Trophoblast cell (in vitro differentiated cells and primary cell): ENCODE results near the gene RCN1.
A peak's percentile ranks its signal among the peaks of the same experiment; 100 is the strongest.

Source experiments
- DNase-seq, 2 donors: peaks; one replicate each; pipeline ENCODE4 v3.0.0-alpha.2; 2016
- H2AFZ ChIP-seq: 2 replicates; pipeline ENCODE4 v1.6.1; 2013; ENCODE audit warnings: low read length, moderate library complexity, mild to moderate bottlenecking; ENCODE audit not compliant: insufficient read depth, poor library complexity
- H2AK5ac ChIP-seq: 2 replicates; pipeline ENCODE4 v1.6.1; 2013; ENCODE audit warnings: mild to moderate bottlenecking, low read length
- H2BK120ac ChIP-seq: 2 replicates; pipeline ENCODE4 v1.6.1; 2013; ENCODE audit warnings: low read length, mild to moderate bottlenecking, moderate library complexity; ENCODE audit not compliant: insufficient read depth, poor library complexity
- H2BK12ac ChIP-seq: 2 replicates; pipeline ENCODE4 v1.6.1; 2013; ENCODE audit warnings: mild to moderate bottlenecking, low read length, moderate library complexity
- H2BK5ac ChIP-seq: 2 replicates; pipeline ENCODE4 v1.6.1; 2013; ENCODE audit warnings: low read length, low read depth, moderate library complexity, mild to moderate bottlenecking; ENCODE audit not compliant: poor library complexity
- H3K14ac ChIP-seq: 2 replicates; pipeline ENCODE4 v1.6.1; 2013; ENCODE audit warnings: mild to moderate bottlenecking, low read length
- H3K18ac ChIP-seq: 2 replicates; pipeline ENCODE4 v1.6.1; 2013; ENCODE audit warnings: mild to moderate bottlenecking, low read length
- H3K23ac ChIP-seq: 2 replicates; pipeline ENCODE4 v1.6.1; 2013; ENCODE audit warnings: low read length
- H3K27ac ChIP-seq: 2 replicates; pipeline ENCODE4 v1.5.1; 2013; ENCODE audit warnings: low read depth, mild to moderate bottlenecking, inconsistent platforms, low read length, moderate library complexity
- H3K27me3 ChIP-seq: 2 replicates; pipeline ENCODE4 v1.6.1; 2013; ENCODE audit warnings: inconsistent platforms, mild to moderate bottlenecking, low read length, moderate library complexity; ENCODE audit not compliant: insufficient read depth
- H3K36me3 ChIP-seq, 2 experiments: 1 replicate in 1 of 2; 2 replicates in 1 of 2; pipeline ENCODE4 v1.6.1; 2013; ENCODE audit warnings: low read length in 2 of 2, mild to moderate bottlenecking in 2 of 2, moderate library complexity in 1 of 2; ENCODE audit not compliant: insufficient read depth in 2 of 2, control insufficient read depth in 1 of 2
- H3K4ac ChIP-seq: 2 replicates; pipeline ENCODE4 v1.6.1; 2013; ENCODE audit warnings: low read depth, mild to moderate bottlenecking, low read length, moderate library complexity
- H3K4me1 ChIP-seq, 2 experiments: 1 replicate in 1 of 2; 2 replicates in 1 of 2; pipeline ENCODE4 v1.6.1; 2013; ENCODE audit warnings: low read length in 2 of 2, mild to moderate bottlenecking in 2 of 2, moderate library complexity in 1 of 2; ENCODE audit not compliant: insufficient read depth in 2 of 2, control insufficient read depth in 1 of 2
- H3K4me2 ChIP-seq: 2 replicates; pipeline ENCODE4 v1.6.1; 2013; ENCODE audit warnings: inconsistent platforms, mild to moderate bottlenecking, low read length, moderate library complexity
- H3K4me3 ChIP-seq: 2 replicates; pipeline ENCODE4 v1.5.1; 2013; ENCODE audit warnings: mild to moderate bottlenecking, low read depth, low read length, inconsistent platforms
- H3K79me1 ChIP-seq: one replicate; pipeline ENCODE4 v1.6.1; 2013; ENCODE audit warnings: low read length
- H3K79me2 ChIP-seq: 2 replicates; pipeline ENCODE4 v1.6.1; 2013; ENCODE audit warnings: low read length, mild to moderate bottlenecking; ENCODE audit not compliant: control insufficient read depth, insufficient read depth, poor library complexity
- H3K9ac ChIP-seq: 2 replicates; pipeline ENCODE4 v1.6.1; 2013; ENCODE audit warnings: mild to moderate bottlenecking, low read length
- H3K9me3 ChIP-seq: 2 replicates; pipeline ENCODE4 v1.6.1; 2013; ENCODE audit warnings: low read depth, mild to moderate bottlenecking, control low read depth, inconsistent platforms, low read length; ENCODE audit not compliant: insufficient read depth
- H4K12ac ChIP-seq: 2 replicates; pipeline ENCODE4 v1.6.1; 2013; ENCODE audit warnings: low read depth, mild to moderate bottlenecking, low read length, moderate library complexity
- H4K8ac ChIP-seq: 2 replicates; pipeline ENCODE4 v1.6.1; 2013; ENCODE audit warnings: low read depth, mild to moderate bottlenecking, low read length, moderate library complexity
- H4K91ac ChIP-seq: one replicate; pipeline ENCODE4 v1.6.1; 2013; ENCODE audit warnings: low read depth, mild to moderate bottlenecking, low read length, moderate library complexity
- WGBS: extraction: QIAGEN DNeasy Blood & Tissue Kit; methylation state at CpG from one replicate; pipeline ENCODE4 v1.1.7; 2013; ENCODE audit warnings: missing lambda C conversion rate; ENCODE audit not compliant: insufficient read length, insufficient coverage; ENCODE audit errors: extremely low coverage; 5-methylcytosine and 5-hydroxymethylcytosine counted together

RCN1 gene

DNA sequence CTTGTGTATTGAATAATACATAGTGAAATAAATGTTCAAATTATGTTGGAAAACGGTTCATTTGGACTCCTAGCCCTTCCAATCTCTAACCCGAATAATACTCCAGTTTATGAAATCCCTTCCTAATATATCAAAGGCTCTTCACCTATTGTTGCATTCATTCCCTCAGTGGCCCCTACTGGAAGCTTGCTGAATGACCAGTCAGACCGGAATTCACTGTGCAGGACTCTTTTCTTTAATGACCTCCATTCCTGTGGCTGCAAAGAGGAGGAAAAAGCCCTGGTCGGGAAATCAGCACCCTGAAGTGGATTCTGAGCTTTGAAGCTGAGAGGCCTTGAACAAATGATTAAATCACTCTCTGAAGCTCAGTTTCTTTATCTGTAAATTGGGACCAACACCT lies 19.1 kb upstream of the RCN1 start:
- Histone ChIP-seq H3K4me3 (no peak overlapping the region), H3K36me3 (no peaks in the 10 kb centered on the region), H4K8ac (no peak overlapping the region), H3K14ac (no peak overlapping the region), H2AK5ac (no peak overlapping the region), H2BK5ac (no peak overlapping the region), H2BK120ac (no peak overlapping the region), H2AFZ (no peak overlapping the region), H3K27ac (no peak overlapping the region), H4K12ac (no peak overlapping the region), H4K91ac (no peak overlapping the region), H3K27me3 (no peaks in the 10 kb centered on the region), H3K18ac (no peak overlapping the region), H3K9me3 (no peaks in the 10 kb centered on the region), H3K79me1 (peaks cover 2% of the 10 kb centered on the region), H3K4ac (no peak overlapping the region), H3K4me1 (peaks cover 4 to 16% of the 10 kb centered on the region in 2 experiments), H3K23ac (no peak overlapping the region), H3K79me2 (no peaks in the 10 kb centered on the region), H3K4me2 (no peak overlapping the region), H3K9ac (no peak overlapping the region), H2BK12ac (no peak overlapping the region)
- no CpG with 5 or more reads among the region's 4 CpGs for WGBS
- DNase-seq = peak; percentile 64 to 85

- Histone ChIP-seq H3K4me2 (no peak overlapping the region), H3K4me3 (no peak overlapping the region), H3K79me2 (no peaks in the 10 kb centered on the region), H3K18ac (no peak overlapping the region), H4K91ac (no peak overlapping the region), H2BK120ac (no peak overlapping the region), H4K12ac (no peak overlapping the region), H2BK12ac (no peak overlapping the region), H3K27ac (no peak overlapping the region), H3K23ac (no peak overlapping the region), H2BK5ac (no peak overlapping the region), H3K36me3 (no peaks in the 10 kb centered on the region), H2AFZ (no peak overlapping the region), H3K9ac (no peak overlapping the region), H4K8ac (no peak overlapping the region), H3K9me3 (no peaks in the 10 kb centered on the region), H2AK5ac (no peak overlapping the region), H3K79me1 (peaks cover 2% of the 10 kb centered on the region), H3K27me3 (no peaks in the 10 kb centered on the region), H3K14ac (no peak overlapping the region), H3K4me1 (peaks cover 4 to 16% of the 10 kb centered on the region in 2 experiments), H3K4ac (no peak overlapping the region)
- no peak for DNase-seq
- no CpG with 5 or more reads among the region's 12 CpGs for WGBS
Measured at GRCh38 chr11:32072872-32073643, 17.8 kb upstream of the RCN1 start.

- H3K4ac ChIP-seq = no peak overlapping the region
- H3K79me1 ChIP-seq = peaks cover 2% of the 10 kb centered on the region
- no peaks in the 10 kb centered on the region for H3K9me3 ChIP-seq
- H3K23ac ChIP-seq = no peak overlapping the region
- no peak overlapping the region for H3K14ac ChIP-seq
- H2BK12ac ChIP-seq = no peak overlapping the region
- no peak overlapping the region for H2BK5ac ChIP-seq
- no peak overlapping the region for H2AK5ac ChIP-seq
- no peak overlapping the region for H4K8ac ChIP-seq
- WGBS = no CpG with 5 or more reads among the region's 1 CpG
- no peaks in the 10 kb centered on the region for H3K79me2 ChIP-seq
- H2AFZ ChIP-seq = no peak overlapping the region
- H4K12ac ChIP-seq = no peak overlapping the region
- H3K4me2 ChIP-seq = no peak overlapping the region
- H3K36me3 ChIP-seq = no peaks in the 10 kb centered on the region
- H3K9ac ChIP-seq = no peak overlapping the region
- no peaks in the 10 kb centered on the region for H3K27me3 ChIP-seq
- no peak overlapping the region for H3K18ac ChIP-seq
- H2BK120ac ChIP-seq = no peak overlapping the region
- H3K27ac ChIP-seq = no peak overlapping the region
- H3K4me3 ChIP-seq = no peak overlapping the region
- no peak for DNase-seq
- H4K91ac ChIP-seq = no peak overlapping the region
- peaks cover 4 to 15% of the 10 kb centered on the region in 2 experiments for H3K4me1 ChIP-seq
Measured at GRCh38 chr11:32073644-32074026, 17.2 kb upstream of the RCN1 start.

DNA sequence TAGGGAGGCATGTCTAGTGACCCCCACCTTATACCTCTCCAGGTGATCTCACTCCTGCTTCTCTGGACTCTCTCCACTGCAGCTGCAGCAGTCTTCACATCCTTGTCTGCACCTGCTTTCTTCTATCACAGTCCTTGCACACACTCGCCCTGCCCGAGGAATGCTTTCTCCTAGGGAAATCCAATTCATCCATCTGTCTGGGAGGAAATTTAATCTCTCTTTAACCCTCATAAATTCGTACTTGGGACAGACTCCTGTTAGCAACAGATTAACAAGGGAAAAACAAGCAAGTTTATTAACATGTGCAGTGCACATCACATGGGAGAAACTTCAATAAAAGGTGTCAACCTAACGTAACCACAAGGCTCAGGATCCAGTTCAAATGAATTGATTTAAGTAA lies 11.3 kb upstream of the RCN1 start:
- WGBS = no CpG with 5 or more reads among the region's 4 CpGs
- no peak overlapping the region for H4K12ac ChIP-seq

More for the DNA sequence above, 11.3 kb upstream of the RCN1 start:
- Histone ChIP-seq H3K4me1 (no peaks in the 10 kb centered on the region), H3K14ac (no peak overlapping the region), H3K9me3 (peaks cover 2% of the 10 kb centered on the region), H2AK5ac (no peak overlapping the region), H3K23ac (no peak overlapping the region), H3K18ac (no peak overlapping the region), H2AFZ (no peak overlapping the region), H3K4ac (no peak overlapping the region), H3K79me1 (no peaks in the 10 kb centered on the region), H3K79me2 (no peaks in the 10 kb centered on the region), H2BK120ac (no peak overlapping the region), H3K27ac (no peak overlapping the region), H3K9ac (no peak overlapping the region), H2BK12ac (no peak overlapping the region), H4K91ac (no peak overlapping the region), H3K36me3 (no peaks in the 10 kb centered on the region), H3K27me3 (no peaks in the 10 kb centered on the region), H3K4me3 (no peak overlapping the region), H4K8ac (no peak overlapping the region), H2BK5ac (no peak overlapping the region), H3K4me2 (no peak overlapping the region)
- no peak for DNase-seq
